ENCODE data around the gene LSM14B.

- no peak for TF ChIP-seq EZH2 (IDR thresholded peaks at IDR 0.05; ENCODE audit: low read depth)
- TF ChIP-seq CTCF (conservative IDR thresholded peaks at IDR 0.05), result no peak
Observed at GRCh38 chr20:62097881-62098407, 24.3 kb upstream of the LSM14B start.
